ENCODE measurements around the gene AFF1.
A peak's percentile ranks its signal among the peaks of the same experiment; 100 is the strongest.

DNA sequence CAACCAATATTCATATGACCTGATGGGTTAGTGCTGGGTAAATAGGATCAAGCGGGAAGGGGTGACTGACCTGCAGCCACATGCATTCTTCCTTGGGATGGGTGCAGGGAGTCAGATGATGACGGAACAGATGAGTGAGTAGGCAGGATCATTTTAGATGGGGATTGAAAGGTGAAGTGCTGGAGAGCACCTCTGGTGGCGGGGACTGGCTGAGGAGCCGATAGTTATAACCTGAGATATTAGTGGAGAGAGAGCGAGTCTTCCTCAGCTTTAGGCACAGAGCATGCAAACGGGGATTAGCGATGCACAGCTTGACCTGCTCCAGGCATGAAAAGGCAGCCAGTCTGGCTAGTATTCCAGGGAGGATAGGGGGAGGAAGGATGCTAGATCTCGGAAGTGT is 99.1 kb downstream of the AFF1 start:
- TF ChIP-seq, protein P1, sequence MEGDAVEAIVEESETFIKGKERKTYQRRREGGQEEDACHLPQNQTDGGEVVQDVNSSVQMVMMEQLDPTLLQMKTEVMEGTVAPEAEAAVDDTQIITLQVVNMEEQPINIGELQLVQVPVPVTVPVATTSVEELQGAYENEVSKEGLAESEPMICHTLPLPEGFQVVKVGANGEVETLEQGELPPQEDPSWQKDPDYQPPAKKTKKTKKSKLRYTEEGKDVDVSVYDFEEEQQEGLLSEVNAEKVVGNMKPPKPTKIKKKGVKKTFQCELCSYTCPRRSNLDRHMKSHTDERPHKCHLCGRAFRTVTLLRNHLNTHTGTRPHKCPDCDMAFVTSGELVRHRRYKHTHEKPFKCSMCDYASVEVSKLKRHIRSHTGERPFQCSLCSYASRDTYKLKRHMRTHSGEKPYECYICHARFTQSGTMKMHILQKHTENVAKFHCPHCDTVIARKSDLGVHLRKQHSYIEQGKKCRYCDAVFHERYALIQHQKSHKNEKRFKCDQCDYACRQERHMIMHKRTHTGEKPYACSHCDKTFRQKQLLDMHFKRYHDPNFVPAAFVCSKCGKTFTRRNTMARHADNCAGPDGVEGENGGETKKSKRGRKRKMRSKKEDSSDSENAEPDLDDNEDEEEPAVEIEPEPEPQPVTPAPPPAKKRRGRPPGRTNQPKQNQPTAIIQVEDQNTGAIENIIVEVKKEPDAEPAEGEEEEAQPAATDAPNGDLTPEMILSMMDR (IDR thresholded peaks at IDR 0.05): peak in 1 of 7 experiments; percentile 5
- no peak for TF ChIP-seq POLR2A (IDR thresholded peaks at IDR 0.05)
